ENCODE measurements around the gene ZNF433. TPM values are rescaled to one million over a fixed set of nuclear protein-coding genes. Genes with fewer than 3 reads are reported as not detected.

The ZNF433 gene
- total and polyA plus RNA-seq, 2 experiments from 2014 or later: 2.0 to 3.4 TPM

- TF ChIP-seq ZNF462 (CRISPR knock-in tag; IDR thresholded peaks at IDR 0.05) (no peak), ZNF331 (CRISPR knock-in tag; IDR thresholded peaks at IDR 0.05; ENCODE audit: low read depth) (no peak), NANOG (IDR thresholded peaks at IDR 0.05; ENCODE audit: borderline replicate concordance) (no peak)
Observed at GRCh38 chr19:12034620-12035019, 859 bp downstream of the ZNF433 start (continued).

- H3K27ac Mint-ChIP-seq: no peak overlapping the region
- H3K36me3 Mint-ChIP-seq (ENCODE audit: low read depth): peaks cover 41% of the 10 kb centered on the region; the same call in 2 of the 3 replicates
- H3K4me1 Mint-ChIP-seq: no peaks in the 10 kb centered on the region
- DNase-seq (ENCODE audit: low spot score): no peak
- H3K27me3 ChIP-seq (ENCODE audit: insufficient read depth): peaks cover 16% of the 10 kb centered on the region
- no peak overlapping the region for H2AFZ ChIP-seq
- H3K27ac ChIP-seq (ENCODE audit: low read depth): no peak overlapping the region
- no peak overlapping the region for H3K4me3 ChIP-seq
- H3K79me2 ChIP-seq (replicated peaks; ENCODE audit: insufficient read depth): no peaks in the 10 kb centered on the region
- no peak overlapping the region for H3K4me3 Mint-ChIP-seq
- peaks cover 21% of the 10 kb centered on the region for H3K4me1 ChIP-seq (ENCODE audit: insufficient read depth)
- TF ChIP-seq STAT1 (IDR thresholded peaks at IDR 0.05; ENCODE audit: unreplicated experiment) (no peak), CTCF (conservative IDR thresholded peaks at IDR 0.05; ENCODE audit: low read depth in 2 of 2) (no peak), EZH2phosphoT487 (IDR thresholded peaks at IDR 0.05; ENCODE audit: unreplicated experiment) (no peak), REST (IDR thresholded peaks at IDR 0.05; ENCODE audit: unreplicated experiment) (no peak), NANOG (IDR thresholded peaks at IDR 0.05; ENCODE audit: borderline replicate concordance) (no peak)
- peaks cover 2% of the 10 kb centered on the region for H3K27me3 Mint-ChIP-seq (ENCODE audit: insufficient read depth, low read depth, poor library complexity)
- peaks cover 89% of the 10 kb centered on the region for H3K9me3 Mint-ChIP-seq
- ATAC-seq: no peak
- H4K20me1 ChIP-seq (replicated peaks; ENCODE audit: insufficient read depth): peaks cover 31% of the 10 kb centered on the region
- no peaks in the 10 kb centered on the region for H3K9me2 ChIP-seq (ENCODE audit: insufficient read depth)
- H3K4me2 ChIP-seq: peak overlapping the region; percentile 80; the same call in 1 of the 2 replicates
- 0 out of 2 replicates have a peak, but pooled peaks cover 6% of the 10 kb centered on the region for H3F3A ChIP-seq (replicated peaks; ENCODE audit: low read depth)
- H3K36me3 ChIP-seq (ENCODE audit: insufficient read depth): peaks cover 9% of the 10 kb centered on the region; the same call in 1 of the 2 replicates
Observed at GRCh38 chr19:12034198-12034597, 1.3 kb downstream of the ZNF433 start.

All from GM23338 (cell line).